Suprapubic skin (tissue), 4 donors: Measurements from ENCODE around the gene DDIT3.

Source experiments
- CTCF ChIP-seq, 2 donors: fragments of 200-600 bp in 1 of 2; fragments of 450-650 bp in 1 of 2; sonication (generic) in 1 of 2; IDR thresholded peaks; one replicate each; pipeline ENCODE4 v1.5.1; 2016 to 2019; ENCODE audit warnings: antibody characterized with exemption in 2 of 2, mild to moderate bottlenecking in 1 of 2, moderate library complexity in 1 of 2
- POLR2A ChIP-seq, 2 donors: fragments of 450-650 bp; IDR thresholded peaks; one replicate each; pipeline ENCODE4 v1.6.1; 2017; ENCODE audit warnings: antibody characterized with exemption in 2 of 2, mild to moderate bottlenecking in 2 of 2, moderate library complexity in 2 of 2
- POLR2AphosphoS5 ChIP-seq, 3 donors: sonication (generic); formaldehyde crosslinking; IDR thresholded peaks; one replicate each; pipeline ENCODE4 v1.6.1; 2017; ENCODE audit warnings: antibody characterized with exemption in 3 of 3

GRCh38 chr12:57491393-57492280 lies 28.7 kb downstream of the DDIT3 start:
- TF ChIP-seq CTCF (IDR thresholded peaks at IDR 0.05) (no peak), POLR2AphosphoS5 (IDR thresholded peaks at IDR 0.05) (no peak), POLR2A (IDR thresholded peaks at IDR 0.05) (no peak)
